Left lung (tissue), 10 donors: Measurements from ENCODE around the gene ASGR2. TPM values are rescaled to one million over a fixed set of nuclear protein-coding genes. Genes with fewer than 3 reads are reported as not detected.

Source experiments
- ATAC-seq: fragments of 200-7000 bp; cut with Tn5 transposase; one replicate; pipeline ENCODE4 v1.9.1; 2020; ENCODE audit warnings: moderate library complexity
- DNase-seq, 4 donors: peaks; one replicate each; pipeline ENCODE4 v3.0.0-alpha.2; 2013 to 2020
- H3K27ac ChIP-seq, 2 donors: fragments of 200-600 bp; sonication (generic) in 1 of 2; one replicate each; pipeline versions ENCODE4 v1.5.0 to v1.8.0; 2020 to 2021
- H3K27me3 ChIP-seq, 2 donors: fragments of 200-600 bp; sonication (generic) in 1 of 2; one replicate each; pipeline versions ENCODE4 v1.5.0 to v1.8.0; 2020 to 2021
- H3K36me3 ChIP-seq, 2 donors: fragments of 200-600 bp; sonication (generic) in 1 of 2; one replicate each; pipeline versions ENCODE4 v1.5.0 to v1.8.0; 2020 to 2021
- H3K4me1 ChIP-seq, 2 donors: fragments of 200-600 bp; one replicate each; pipeline ENCODE4 v1.8.0; 2021
- H3K4me3 ChIP-seq, 2 donors: fragments of 200-600 bp; sonication (generic) in 1 of 2; one replicate each; pipeline versions ENCODE4 v1.5.0 to v1.8.0; 2020 to 2021; ENCODE audit warnings: mild to moderate bottlenecking in 1 of 2
- H3K9me3 ChIP-seq, 2 donors: fragments of 200-600 bp; sonication (generic) in 1 of 2; one replicate each; pipeline versions ENCODE4 v1.5.0 to v1.8.0; 2020 to 2021
- intact Hi-C, 2 donors: fragments of 100-400 bp; cut with DNase I; formaldehyde crosslinking; loops; one replicate each; pipeline versions ENCODE4 v1.11.2 to v1.14.2; 2022
- polyA plus RNA-seq, 6 donors: library from polyadenylated mRNA; unstranded; fragments of 120-200 nt; gene quantifications; one replicate each; pipeline ENCODE4 v1.2.1, GENCODE V29; 2013; ENCODE audit not compliant: insufficient read length in 6 of 6
- total RNA-seq, 2 donors: library from RNA; stranded (reverse); fragmentation: NEBNext Ultra II Directional; extraction: Animal tissue kit (Norgen Biotek cat#: 25700); gene quantifications; one replicate each; pipeline ENCODE4 v1.2.1, GENCODE V29; 2021
- TF ChIP-seq, protein P1 (sequence below), 2 donors: fragments of 200-600 bp; sonication (generic) in 1 of 2; IDR thresholded peaks; one replicate each; pipeline versions ENCODE4 v1.5.0 to v1.8.0; 2021; ENCODE audit warnings: antibody characterized with exemption in 2 of 2
- donor health status: DM: no; HTN: yes; CAD: no.
- donor health status: DM: no; HTN: no; CAD: no.

The ASGR2 gene
- total and polyA plus RNA-seq, 8 donors, result 0.34 to 2.7 (median 0.62) TPM

DNA sequence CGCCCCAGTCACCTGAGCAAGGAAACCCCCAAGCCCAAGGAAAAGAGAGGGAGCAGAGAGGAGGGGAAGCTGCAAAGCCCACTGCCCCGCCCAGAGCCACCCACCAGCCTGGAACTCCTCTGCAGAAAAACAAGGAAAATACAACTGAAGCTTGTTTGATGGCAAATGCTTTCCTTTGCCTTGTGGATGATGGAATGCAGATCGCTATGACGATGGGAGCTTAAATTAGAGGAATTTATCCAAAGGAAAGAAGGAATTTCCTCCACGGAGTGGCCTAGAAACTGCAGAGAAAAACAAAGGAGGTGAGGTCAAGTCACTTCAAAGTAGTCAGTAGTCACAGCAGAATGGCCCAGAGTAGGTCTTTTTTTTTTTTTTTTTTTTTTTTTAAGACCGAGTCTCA, 31.5 kb upstream of the ASGR2 start:
- TF ChIP-seq, protein P1, sequence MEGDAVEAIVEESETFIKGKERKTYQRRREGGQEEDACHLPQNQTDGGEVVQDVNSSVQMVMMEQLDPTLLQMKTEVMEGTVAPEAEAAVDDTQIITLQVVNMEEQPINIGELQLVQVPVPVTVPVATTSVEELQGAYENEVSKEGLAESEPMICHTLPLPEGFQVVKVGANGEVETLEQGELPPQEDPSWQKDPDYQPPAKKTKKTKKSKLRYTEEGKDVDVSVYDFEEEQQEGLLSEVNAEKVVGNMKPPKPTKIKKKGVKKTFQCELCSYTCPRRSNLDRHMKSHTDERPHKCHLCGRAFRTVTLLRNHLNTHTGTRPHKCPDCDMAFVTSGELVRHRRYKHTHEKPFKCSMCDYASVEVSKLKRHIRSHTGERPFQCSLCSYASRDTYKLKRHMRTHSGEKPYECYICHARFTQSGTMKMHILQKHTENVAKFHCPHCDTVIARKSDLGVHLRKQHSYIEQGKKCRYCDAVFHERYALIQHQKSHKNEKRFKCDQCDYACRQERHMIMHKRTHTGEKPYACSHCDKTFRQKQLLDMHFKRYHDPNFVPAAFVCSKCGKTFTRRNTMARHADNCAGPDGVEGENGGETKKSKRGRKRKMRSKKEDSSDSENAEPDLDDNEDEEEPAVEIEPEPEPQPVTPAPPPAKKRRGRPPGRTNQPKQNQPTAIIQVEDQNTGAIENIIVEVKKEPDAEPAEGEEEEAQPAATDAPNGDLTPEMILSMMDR (IDR thresholded peaks at IDR 0.05), result no peak
- DNase-seq, result no peak
- H3K4me3 ChIP-seq, result no peak overlapping the region
- H3K9me3 ChIP-seq, result no peaks in the 10 kb centered on the region
- H3K27me3 ChIP-seq, result peaks cover 0 to 4% of the 10 kb centered on the region in 2 donors
- no peaks in the 10 kb centered on the region for H3K36me3 ChIP-seq
- ATAC-seq, result no peak
- no peaks in the 10 kb centered on the region for H3K4me1 ChIP-seq
- H3K27ac ChIP-seq, result no peak overlapping the region
- intact Hi-C loops, result no loop called here

- H3K27ac ChIP-seq, result no peak overlapping the region
- no peaks in the 10 kb centered on the region for H3K9me3 ChIP-seq
- H3K4me1 ChIP-seq, result peaks cover 0 to 7% of the 10 kb centered on the region in 2 donors
- H3K4me3 ChIP-seq, result no peak overlapping the region
- ATAC-seq (no peak), DNase-seq (no peak)
- TF ChIP-seq, protein P1 (IDR thresholded peaks at IDR 0.05), result no peak
- H3K27me3 ChIP-seq, result peaks cover 0 to 12% of the 10 kb centered on the region in 2 donors
- no peaks in the 10 kb centered on the region for H3K36me3 ChIP-seq
- intact Hi-C loops, result no loop called here
These were observed 29.6 kb upstream of the ASGR2 start for GRCh38 chr17:7144213-7144612.

- ATAC-seq (peak; percentile 63), DNase-seq (peak in 1 of 4 donors; percentile 58)
- no peaks in the 10 kb centered on the region for H3K9me3 ChIP-seq
- TF ChIP-seq, protein P1 (IDR thresholded peaks at IDR 0.05), result no peak
- intact Hi-C loops, result no loop called here
- peaks cover 0 to 32% of the 10 kb centered on the region in 2 donors for H3K27me3 ChIP-seq
- H3K4me1 ChIP-seq, result peaks cover 0 to 7% of the 10 kb centered on the region in 2 donors
- H3K4me3 ChIP-seq, result no peak overlapping the region
- H3K36me3 ChIP-seq, result no peaks in the 10 kb centered on the region
- no peak overlapping the region for H3K27ac ChIP-seq
These were observed 27.2 kb upstream of the ASGR2 start for GRCh38 chr17:7141824-7142223.

- intact Hi-C loops, result loop anchor here in 1 of 2 donors (5.0 kb wide), 1 partner anchor 87 kb away; no protein-coding TSS in a partner anchor
These were observed 24.8 kb upstream of the ASGR2 start for GRCh38 chr17:7139400-7139799.

DNA sequence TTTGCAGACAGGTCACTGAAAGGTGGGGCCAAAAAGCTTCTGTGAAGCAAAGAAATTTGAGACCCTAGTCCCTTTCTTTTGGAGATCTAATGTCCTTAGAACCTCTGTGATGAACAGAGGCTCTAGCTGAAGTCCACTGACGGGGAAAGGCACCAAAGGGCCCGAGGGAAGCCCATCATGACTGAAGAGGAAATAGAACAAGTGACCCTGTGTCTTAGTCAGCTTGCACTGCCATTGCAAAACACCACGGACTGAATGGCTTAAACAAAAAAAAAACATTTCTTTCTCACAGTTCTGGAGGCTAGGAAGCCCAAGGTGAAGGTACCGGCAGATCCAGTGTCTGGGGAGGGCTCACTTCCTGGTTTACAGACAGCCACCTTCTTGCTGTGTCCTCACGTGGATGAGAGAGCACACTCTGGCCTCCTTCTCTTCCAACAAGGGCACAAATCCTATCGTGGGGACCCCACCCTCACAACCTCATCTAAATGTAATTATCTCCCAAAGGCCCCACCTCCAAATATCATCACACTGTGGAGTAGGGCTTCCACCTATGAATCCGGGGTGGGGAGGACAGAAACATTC, 24.3 kb upstream of the ASGR2 start:
- peaks cover 0 to 39% of the 10 kb centered on the region in 2 donors for H3K27me3 ChIP-seq
- H3K36me3 ChIP-seq, result no peaks in the 10 kb centered on the region
- peak overlapping the region in 1 of 2 donors; percentile 29 for H3K4me3 ChIP-seq
- no peaks in the 10 kb centered on the region for H3K9me3 ChIP-seq
- no peak for DNase-seq
- TF ChIP-seq, protein P1 (IDR thresholded peaks at IDR 0.05), result no peak
- peaks cover 0 to 27% of the 10 kb centered on the region in 2 donors for H3K4me1 ChIP-seq
- peak overlapping the region; percentile 26 to 67 for H3K27ac ChIP-seq
- intact Hi-C loops, result loop anchor here in 1 of 2 donors (5.0 kb wide), 1 partner anchor 87 kb away; no protein-coding TSS in a partner anchor
- peak; percentile 13 for ATAC-seq

More at GRCh38 chr17:7139400-7139799, 24.8 kb upstream of the ASGR2 start:
- Histone ChIP-seq H3K27ac (peak overlapping the region in 1 of 2 donors; percentile 67), H3K9me3 (no peaks in the 10 kb centered on the region), H3K27me3 (peaks cover 0 to 38% of the 10 kb centered on the region in 2 donors), H3K36me3 (no peaks in the 10 kb centered on the region), H3K4me3 (peak overlapping the region in 1 of 2 donors; percentile 29), H3K4me1 (peaks cover 0 to 22% of the 10 kb centered on the region in 2 donors)
- ATAC-seq (no peak), DNase-seq (no peak)
- TF ChIP-seq, protein P1 (IDR thresholded peaks at IDR 0.05), result no peak
